ENCODE measurements around the gene EP400.

Gene EP400

GRCh38 chr12:131927110-131928079, 22.3 kb upstream of the EP400 start:
- DNase-seq, result no peak

- no peak for DNase-seq
Observed at GRCh38 chr12:131928080-131928710, 21.5 kb upstream of the EP400 start.

GRCh38 chr12:131928711-131929580, 20.8 kb upstream of the EP400 start, which contains the start of gene PUS1:
Gene PUS1, plus strand, starts transcription at chr12:131929276. Its CDS starts 447 bp downstream, at chr12:131929723.
- DNase-seq, result peak; percentile 91

- DNase-seq, result peak; percentile 34
Observed at GRCh38 chr12:131929581-131930456, 19.9 kb upstream of the EP400 start.

- DNase-seq, result no peak
Observed at GRCh38 chr12:131930510-131930909, 19.2 kb upstream of the EP400 start.

GRCh38 chr12:131933387-131933786, 16.4 kb upstream of the EP400 start:
- no peak for DNase-seq

- DNase-seq, result no peak
Observed at GRCh38 chr12:131934535-131934934, 15.2 kb upstream of the EP400 start.

- no peak for DNase-seq
Observed at GRCh38 chr12:131938082-131938481, 11.7 kb upstream of the EP400 start.

GRCh38 chr12:131939007-131939406, 10.7 kb upstream of the EP400 start:
- no peak for DNase-seq

- no peak for DNase-seq
Observed at GRCh38 chr12:131940141-131940547, 9.6 kb upstream of the EP400 start.

- no peak for DNase-seq
Observed at GRCh38 chr12:131941116-131941986, 8.4 kb upstream of the EP400 start.

- no peak for DNase-seq
Observed at GRCh38 chr12:131941987-131942341, 7.8 kb upstream of the EP400 start.

GRCh38 chr12:131942671-131943070, 7.1 kb upstream of the EP400 start:
- no peak for DNase-seq

- DNase-seq, result no peak
Observed at GRCh38 chr12:131943389-131943788, 6.4 kb upstream of the EP400 start.

- DNase-seq, result no peak
Observed at GRCh38 chr12:131943876-131944275, 5.9 kb upstream of the EP400 start.

- no peak for DNase-seq
Observed at GRCh38 chr12:131944601-131945251, 5.0 kb upstream of the EP400 start.

- no peak for DNase-seq
Observed at GRCh38 chr12:131946757-131947156, 3.0 kb upstream of the EP400 start.

GRCh38 chr12:131947482-131948027, 2.2 kb upstream of the EP400 start:
- DNase-seq, result no peak

- no peak for DNase-seq
Observed at GRCh38 chr12:131948166-131948712, 1.5 kb upstream of the EP400 start.

Measured in stimulated activated CD4-positive, alpha-beta T cell treated with anti-CD3 and anti-CD28 coated beads, Interleukin-12 subunit alpha, Interleukin-12 subunit beta, amount 100 ng/mL, for 4 hours (primary cell).